Measurements from ENCODE around the gene FBXO5. TPM values are rescaled to one million over a fixed set of nuclear protein-coding genes. Genes with fewer than 3 reads are reported as not detected.

The FBXO5 gene
- total RNA-seq, 1 donor from 2014 or later: 56.3 TPM

- Mint-ChIP-seq H3K9me3 (no peaks in the 10 kb centered on the region), H3K36me3 (ENCODE audit: low read depth) (no peaks in the 10 kb centered on the region), H3K27ac (ENCODE audit: unreplicated experiment) (no peak overlapping the region), H3K4me3 (no peak overlapping the region), H3K4me1 (peaks cover 10% of the 10 kb centered on the region), H3K27me3 (ENCODE audit: low read depth) (no peaks in the 10 kb centered on the region)
- TF ChIP-seq, protein P1, sequence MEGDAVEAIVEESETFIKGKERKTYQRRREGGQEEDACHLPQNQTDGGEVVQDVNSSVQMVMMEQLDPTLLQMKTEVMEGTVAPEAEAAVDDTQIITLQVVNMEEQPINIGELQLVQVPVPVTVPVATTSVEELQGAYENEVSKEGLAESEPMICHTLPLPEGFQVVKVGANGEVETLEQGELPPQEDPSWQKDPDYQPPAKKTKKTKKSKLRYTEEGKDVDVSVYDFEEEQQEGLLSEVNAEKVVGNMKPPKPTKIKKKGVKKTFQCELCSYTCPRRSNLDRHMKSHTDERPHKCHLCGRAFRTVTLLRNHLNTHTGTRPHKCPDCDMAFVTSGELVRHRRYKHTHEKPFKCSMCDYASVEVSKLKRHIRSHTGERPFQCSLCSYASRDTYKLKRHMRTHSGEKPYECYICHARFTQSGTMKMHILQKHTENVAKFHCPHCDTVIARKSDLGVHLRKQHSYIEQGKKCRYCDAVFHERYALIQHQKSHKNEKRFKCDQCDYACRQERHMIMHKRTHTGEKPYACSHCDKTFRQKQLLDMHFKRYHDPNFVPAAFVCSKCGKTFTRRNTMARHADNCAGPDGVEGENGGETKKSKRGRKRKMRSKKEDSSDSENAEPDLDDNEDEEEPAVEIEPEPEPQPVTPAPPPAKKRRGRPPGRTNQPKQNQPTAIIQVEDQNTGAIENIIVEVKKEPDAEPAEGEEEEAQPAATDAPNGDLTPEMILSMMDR (conservative IDR thresholded peaks at IDR 0.05): no peak
- no peak for DNase-seq (ENCODE audit: low read depth, low spot score)
These were observed 44.6 kb upstream of the FBXO5 start for GRCh38 chr6:153027480-153027879.

- Mint-ChIP-seq H3K9me3 (no peaks in the 10 kb centered on the region), H3K4me3 (no peak overlapping the region), H3K27me3 (ENCODE audit: low read depth) (no peaks in the 10 kb centered on the region), H3K36me3 (ENCODE audit: low read depth) (no peaks in the 10 kb centered on the region), H3K4me1 (no peaks in the 10 kb centered on the region), H3K27ac (ENCODE audit: unreplicated experiment) (no peak overlapping the region)
- TF ChIP-seq, protein P1 (conservative IDR thresholded peaks at IDR 0.05): peak; percentile 34
- no peak for DNase-seq (ENCODE audit: low read depth, low spot score)
These were observed 41.8 kb upstream of the FBXO5 start for GRCh38 chr6:153024709-153025017.

DNA sequence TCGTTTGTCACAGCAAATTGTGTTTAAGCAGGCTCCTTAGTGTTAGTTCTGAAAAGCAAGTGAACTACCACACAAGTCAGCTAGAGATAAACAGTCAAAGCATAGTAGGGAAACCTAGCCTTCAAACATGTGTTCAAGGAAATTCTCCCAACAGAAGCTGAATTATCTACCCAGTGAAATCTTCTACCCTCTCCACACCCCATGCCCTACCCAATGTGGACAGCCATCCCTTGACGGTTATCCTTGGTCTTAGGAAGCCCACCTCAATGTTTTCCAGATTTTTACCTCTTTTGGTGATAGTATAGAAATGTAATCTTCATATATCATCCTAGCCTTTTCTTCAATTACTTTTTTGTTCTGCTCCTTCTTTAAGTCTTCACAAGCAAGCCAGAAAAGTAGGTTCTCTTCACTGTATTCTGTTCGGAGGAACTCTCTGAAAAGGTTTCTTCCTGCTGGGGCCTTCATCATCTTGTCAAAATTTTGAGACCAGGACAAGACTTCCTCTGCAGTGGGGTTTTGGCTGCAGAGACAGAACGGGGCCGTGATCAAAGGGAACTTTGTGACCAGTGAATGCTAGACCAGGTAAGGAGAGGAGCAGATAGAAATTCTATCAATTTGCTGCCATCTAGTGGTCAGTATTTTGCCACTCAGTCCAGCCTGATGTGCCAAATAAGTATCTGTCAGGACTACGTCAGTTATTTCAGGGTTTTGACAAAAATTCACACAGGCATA lies 41.3 kb upstream of the FBXO5 start:
- H3K36me3 Mint-ChIP-seq (ENCODE audit: low read depth): no peaks in the 10 kb centered on the region
- no peaks in the 10 kb centered on the region for H3K4me1 Mint-ChIP-seq
- no peak overlapping the region for H3K4me3 Mint-ChIP-seq
- DNase-seq (ENCODE audit: low read depth, low spot score): peak; percentile 19
- H3K27ac Mint-ChIP-seq (ENCODE audit: unreplicated experiment): no peak overlapping the region
- no peaks in the 10 kb centered on the region for H3K9me3 Mint-ChIP-seq
- no peaks in the 10 kb centered on the region for H3K27me3 Mint-ChIP-seq (ENCODE audit: low read depth)
- TF ChIP-seq, protein P1 (conservative IDR thresholded peaks at IDR 0.05): peak; percentile 84

GRCh38 chr6:153018355-153018754 lies 35.5 kb upstream of the FBXO5 start:
- Mint-ChIP-seq H3K4me3 (no peak overlapping the region), H3K4me1 (no peaks in the 10 kb centered on the region), H3K27ac (ENCODE audit: unreplicated experiment) (no peak overlapping the region), H3K36me3 (ENCODE audit: low read depth) (no peaks in the 10 kb centered on the region), H3K27me3 (ENCODE audit: low read depth) (no peaks in the 10 kb centered on the region), H3K9me3 (no peaks in the 10 kb centered on the region)
- TF ChIP-seq, protein P1 (conservative IDR thresholded peaks at IDR 0.05): no peak
- DNase-seq (ENCODE audit: low read depth, low spot score): no peak

- H3K27me3 Mint-ChIP-seq (ENCODE audit: low read depth): no peaks in the 10 kb centered on the region
- no peaks in the 10 kb centered on the region for H3K36me3 Mint-ChIP-seq (ENCODE audit: low read depth)
- no peaks in the 10 kb centered on the region for H3K9me3 Mint-ChIP-seq
- DNase-seq (ENCODE audit: low read depth, low spot score): no peak
- TF ChIP-seq, protein P1 (conservative IDR thresholded peaks at IDR 0.05): no peak
- H3K4me1 Mint-ChIP-seq: no peaks in the 10 kb centered on the region
- no peak overlapping the region for H3K4me3 Mint-ChIP-seq
- H3K27ac Mint-ChIP-seq (ENCODE audit: unreplicated experiment): no peak overlapping the region
These were observed 34.0 kb upstream of the FBXO5 start for GRCh38 chr6:153016846-153017245.

All from neural crest cell (in vitro differentiated cells).